Pancreas (tissue), 10 donors: Measurements from ENCODE around the gene PHF19. TPM values are rescaled to one million over a fixed set of nuclear protein-coding genes. Genes with fewer than 3 reads are reported as not detected.

Experiments
- ATAC-seq, 4 donors: fragments of 200-7000 bp; cut with Tn5 transposase; one replicate each; pipeline versions ENCODE4 v1.8.0 to v1.9.1; 2020; ENCODE audit warnings: mild to moderate bottlenecking in 4 of 4, moderate library complexity in 4 of 4
- DNase-seq, 6 donors: peaks; one replicate each; pipeline ENCODE4 v3.0.0-alpha.2; 2020
- FAIRE-seq: peaks from 2 replicates; lab custom pipeline; 2012; peaks lifted over from hg19 to GRCh38; lab: Jason Lieb, UNC
- H3K27ac ChIP-seq, 4 donors: fragments of 200-600 bp; sonication (generic); 1 replicate in 3 of 4; 2 replicates in 1 of 4; pipeline versions ENCODE4 v1.5.0 to v1.8.0; 2020
- H3K27me3 ChIP-seq, 4 donors: fragments of 200-600 bp; one replicate each; pipeline ENCODE4 v1.8.0; 2021
- H3K36me3 ChIP-seq, 3 donors: fragments of 200-600 bp; sonication (generic) in 1 of 3; one replicate each; pipeline versions ENCODE4 v1.5.0 to v1.8.0; 2020 to 2021
- H3K4me1 ChIP-seq, 3 donors: fragments of 200-600 bp; one replicate each; pipeline ENCODE4 v1.8.0; 2021
- H3K4me3 ChIP-seq, 4 donors: fragments of 200-600 bp; sonication (generic) in 2 of 4; one replicate each; pipeline versions ENCODE4 v1.5.0 to v1.8.0; 2020 to 2021
- H3K9me3 ChIP-seq, 4 donors: fragments of 200-600 bp; one replicate each; pipeline ENCODE4 v1.8.0; 2021
- WGBS, 2 donors: extraction: QIAGEN DNeasy Blood & Tissue Kit; methylation state at CpG; one replicate each; pipeline ENCODE4 v1.1.7; 2013; 5-methylcytosine and 5-hydroxymethylcytosine counted together
- intact Hi-C, 3 donors: fragments of 100-400 bp; cut with DNase I; formaldehyde crosslinking; loops; one replicate each; pipeline versions ENCODE4 v1.11.1 to v1.14.2; 2022
- polyA plus RNA-seq, 2 donors: library from polyadenylated mRNA; stranded (reverse); fragments of 200-250 nt; gene quantifications; one replicate each; pipeline ENCODE4 v1.2.3, GENCODE V29; 2013
- total RNA-seq, 6 donors: library from RNA; stranded (reverse); fragmentation: NEBNext Ultra II Directional in 4 of 6; extraction: Animal tissue kit (Norgen Biotek cat#: 25700) in 4 of 6; gene quantifications; one replicate each; pipeline versions ENCODE4 v1.2.1 to v1.2.4, GENCODE V29; 2021 to 2023
- TF ChIP-seq, protein P1 (sequence below), 4 donors: fragments of 200-600 bp; sonication (generic) in 3 of 4; IDR thresholded peaks; one replicate each; pipeline versions ENCODE4 v1.5.0 to v1.8.0; 2021; ENCODE audit warnings: antibody characterized with exemption in 4 of 4
- donor health status: healthy with polysubstance abuse.
- donor health status: DM: no; HTN: no; CAD: no; lungs with moderate emphysema.
- donor health status: DM: no; HTN: no; CAD: no.
- donor health status: control.
- donor health status: control.
- donor health status: Bipolar disorder and iron deficiency.
- donor health status: DM: yes; HTN: yes; CAD: no.
- donor health status: DM: no; HTN: no; CAD: no.
- donor health status: DM: no; HTN: no; CAD: no.
- donor health status: DM: yes; HTN: yes; CAD: no.

PHF19 gene
- total and polyA plus RNA-seq, 8 donors, result 2.2 to 7.4 (median 4.4) TPM

DNA sequence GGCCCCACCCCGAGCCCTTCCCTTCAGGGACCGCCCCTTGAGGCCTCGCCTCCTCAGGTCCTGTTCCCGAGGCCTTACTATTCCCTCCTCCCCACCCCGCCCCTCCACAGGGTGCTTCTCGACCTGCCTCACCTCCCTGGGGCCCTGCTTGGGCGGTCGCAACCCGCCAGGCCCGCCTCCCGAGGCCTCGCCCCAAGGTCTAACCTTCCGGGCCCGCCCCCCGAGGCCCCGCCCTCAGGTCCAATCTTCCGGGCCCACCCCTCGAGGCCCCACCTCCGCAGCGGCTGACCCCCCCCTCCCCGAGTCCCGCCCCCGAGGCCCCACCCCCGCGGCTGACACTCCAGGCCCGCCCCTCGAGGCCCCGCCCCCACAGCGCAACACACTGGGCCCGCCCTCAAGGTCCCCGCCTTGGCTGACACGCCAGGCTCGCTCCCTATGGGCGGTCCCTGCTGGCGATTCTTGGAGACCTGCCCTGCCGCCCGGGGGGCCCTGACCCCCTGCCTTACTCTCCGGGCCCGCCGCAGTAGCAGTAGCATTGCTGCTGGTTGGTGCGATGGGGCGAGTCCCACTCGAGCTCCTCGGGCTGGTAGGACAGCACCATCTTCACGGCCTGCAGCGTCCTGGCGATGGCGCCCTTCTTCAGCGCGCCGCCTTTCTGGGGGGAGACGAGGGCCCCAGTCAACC, 8.2 kb downstream of the PHF19 start:
- ATAC-seq (peak; percentile 93 to 97 (median 96)), DNase-seq (peak; percentile 99 to 100 (median 100)), FAIRE-seq (no peak)
- intact Hi-C loops, result no loop called here
- Histone ChIP-seq H3K9me3 (no peaks in the 10 kb centered on the region), H3K27me3 (no peaks in the 10 kb centered on the region), H3K4me3 (peak overlapping the region; percentile 24 to 57 (median 48)), H3K4me1 (peaks cover 0 to 3% (median 0%) of the 10 kb centered on the region in 3 donors), H3K36me3 (no peaks in the 10 kb centered on the region), H3K27ac (peak overlapping the region; percentile 68 to 83 (median 69))
- WGBS, 2 donors, result 2 to 3% methylated on average over 28 to 52 of the region's 52 CpGs
- TF ChIP-seq, protein P1, sequence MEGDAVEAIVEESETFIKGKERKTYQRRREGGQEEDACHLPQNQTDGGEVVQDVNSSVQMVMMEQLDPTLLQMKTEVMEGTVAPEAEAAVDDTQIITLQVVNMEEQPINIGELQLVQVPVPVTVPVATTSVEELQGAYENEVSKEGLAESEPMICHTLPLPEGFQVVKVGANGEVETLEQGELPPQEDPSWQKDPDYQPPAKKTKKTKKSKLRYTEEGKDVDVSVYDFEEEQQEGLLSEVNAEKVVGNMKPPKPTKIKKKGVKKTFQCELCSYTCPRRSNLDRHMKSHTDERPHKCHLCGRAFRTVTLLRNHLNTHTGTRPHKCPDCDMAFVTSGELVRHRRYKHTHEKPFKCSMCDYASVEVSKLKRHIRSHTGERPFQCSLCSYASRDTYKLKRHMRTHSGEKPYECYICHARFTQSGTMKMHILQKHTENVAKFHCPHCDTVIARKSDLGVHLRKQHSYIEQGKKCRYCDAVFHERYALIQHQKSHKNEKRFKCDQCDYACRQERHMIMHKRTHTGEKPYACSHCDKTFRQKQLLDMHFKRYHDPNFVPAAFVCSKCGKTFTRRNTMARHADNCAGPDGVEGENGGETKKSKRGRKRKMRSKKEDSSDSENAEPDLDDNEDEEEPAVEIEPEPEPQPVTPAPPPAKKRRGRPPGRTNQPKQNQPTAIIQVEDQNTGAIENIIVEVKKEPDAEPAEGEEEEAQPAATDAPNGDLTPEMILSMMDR (IDR thresholded peaks at IDR 0.05), result no peak

DNA sequence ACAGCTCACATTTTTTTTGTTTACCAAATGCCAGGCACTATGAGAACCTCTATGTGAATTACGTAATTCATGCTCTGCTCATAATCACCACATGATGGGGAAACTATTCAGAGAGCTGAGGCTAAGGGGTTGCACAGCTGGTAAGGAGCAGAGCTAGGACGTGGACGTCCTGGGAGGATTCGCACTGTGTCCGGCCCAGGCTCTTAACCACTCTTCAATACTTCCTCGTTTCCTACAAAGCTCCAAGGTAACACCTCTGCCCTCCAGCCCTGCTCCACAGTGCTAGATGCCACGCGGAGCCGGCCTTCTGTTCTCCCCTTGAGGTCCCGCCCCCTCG, 8.7 kb downstream of the PHF19 start:
- Histone ChIP-seq H3K27ac (peak overlapping the region; percentile 68 to 83 (median 69)), H3K4me3 (peak overlapping the region in 2 of 4 donors; percentile 26 to 57), H3K27me3 (no peaks in the 10 kb centered on the region), H3K36me3 (no peaks in the 10 kb centered on the region), H3K4me1 (peaks cover 0 to 3% (median 0%) of the 10 kb centered on the region in 3 donors), H3K9me3 (no peaks in the 10 kb centered on the region)
- TF ChIP-seq, protein P1 (IDR thresholded peaks at IDR 0.05), result no peak
- intact Hi-C loops, result no loop called here
- 3 to 6% methylated on average over 11 of the region's 11 CpGs for WGBS, 2 donors
- no peak for FAIRE-seq
- peak; percentile 19 to 52 (median 33) for ATAC-seq
- no peak for DNase-seq

DNA sequence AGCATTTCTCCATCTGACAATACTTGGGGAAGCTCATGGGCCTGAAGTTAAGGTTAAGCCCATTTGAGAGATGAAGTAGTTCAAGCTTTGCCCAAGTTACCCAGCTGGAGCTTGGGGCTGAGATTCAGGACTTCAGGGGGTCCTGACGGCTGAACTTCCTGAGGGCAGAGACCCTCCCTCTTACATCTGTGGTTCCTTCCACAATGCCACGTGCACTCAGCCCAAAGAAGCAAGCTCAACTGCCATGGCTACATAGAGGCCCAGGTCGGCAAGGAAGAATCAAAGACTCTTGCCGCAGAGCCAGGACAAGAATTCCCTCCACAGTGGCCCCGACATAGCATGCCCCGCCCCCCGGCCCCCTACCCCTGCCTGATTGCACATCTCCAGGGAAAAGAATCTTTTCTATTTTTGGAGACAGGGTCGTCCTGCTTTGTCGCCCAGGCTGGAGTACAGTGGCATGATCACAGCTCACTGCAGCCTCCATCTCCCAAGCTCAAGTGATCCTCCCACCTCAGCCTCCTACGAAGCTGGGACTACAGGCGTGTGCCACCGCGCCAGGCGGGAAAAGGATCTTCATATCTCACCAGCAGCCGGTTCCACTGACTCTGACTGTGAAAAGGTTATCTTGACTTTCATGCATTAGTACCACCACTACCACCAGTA, 9.2 kb downstream of the PHF19 start:
- Histone ChIP-seq H3K4me3 (peak overlapping the region in 2 of 4 donors; percentile 26 to 57), H3K4me1 (peaks cover 0 to 3% (median 0%) of the 10 kb centered on the region in 3 donors), H3K27me3 (no peaks in the 10 kb centered on the region), H3K27ac (peak overlapping the region; percentile 68 to 83 (median 69)), H3K9me3 (no peaks in the 10 kb centered on the region), H3K36me3 (no peaks in the 10 kb centered on the region)
- FAIRE-seq, result no peak
- DNase-seq, result peak in 1 of 6 donors; percentile 36
- WGBS, 2 donors, result 83 to 84% methylated on average over 15 of the region's 15 CpGs
- TF ChIP-seq, protein P1 (IDR thresholded peaks at IDR 0.05), result no peak
- intact Hi-C loops, result no loop called here
- no peak for ATAC-seq

DNA sequence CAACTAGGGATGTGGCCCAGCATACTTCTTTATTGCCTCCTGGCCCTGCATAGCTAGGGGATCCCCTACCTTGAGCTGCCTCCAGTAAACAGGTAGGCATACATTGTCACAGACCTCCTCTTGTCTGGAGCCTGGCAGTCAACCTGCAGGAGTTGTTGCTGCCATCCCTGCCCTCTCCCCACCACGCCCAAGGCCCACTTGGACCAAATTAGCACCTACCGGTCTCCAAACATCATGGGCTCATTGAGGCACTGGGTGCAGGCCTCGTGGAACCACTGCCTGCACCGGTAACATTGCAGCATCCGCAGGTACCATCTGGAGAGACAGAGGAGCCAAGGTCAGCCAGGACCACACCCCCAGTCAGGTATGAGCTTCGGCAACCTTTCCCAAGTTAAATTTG, 10.3 kb downstream of the PHF19 start:
- Histone ChIP-seq H3K4me3 (no peak overlapping the region), H3K27ac (no peak overlapping the region), H3K36me3 (no peaks in the 10 kb centered on the region), H3K4me1 (peaks cover 0 to 3% (median 0%) of the 10 kb centered on the region in 3 donors), H3K27me3 (no peaks in the 10 kb centered on the region), H3K9me3 (no peaks in the 10 kb centered on the region)
- TF ChIP-seq, protein P1 (IDR thresholded peaks at IDR 0.05), result no peak
- no peak for FAIRE-seq
- no peak for DNase-seq
- 87 to 96% methylated on average over 6 of the region's 6 CpGs for WGBS, 2 donors
- intact Hi-C loops, result no loop called here
- ATAC-seq, result no peak

DNA sequence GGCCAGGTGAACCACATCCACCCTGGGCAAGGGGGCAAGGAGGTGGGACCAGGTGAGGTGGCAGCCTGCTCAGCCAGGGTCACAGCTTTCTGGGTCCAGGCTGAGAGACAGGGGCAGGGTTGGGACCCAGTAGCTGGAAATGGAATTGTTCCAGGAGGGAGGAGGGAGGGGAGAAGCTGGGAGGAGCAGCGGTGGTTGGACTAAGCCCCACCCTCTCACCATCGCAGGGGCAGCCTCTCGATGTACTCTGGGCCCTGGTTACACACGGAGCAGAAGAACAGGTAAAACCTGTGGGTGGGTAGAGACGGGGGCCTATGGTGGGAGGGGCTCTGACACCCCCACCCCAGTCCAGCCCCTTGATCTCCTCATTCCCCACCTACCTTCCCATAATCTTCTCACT, 11.2 kb downstream of the PHF19 start:
- no peak for ATAC-seq
- peaks cover 0 to 3% (median 0%) of the 10 kb centered on the region in 3 donors for H3K4me1 ChIP-seq
- no peak for FAIRE-seq
- no peaks in the 10 kb centered on the region for H3K36me3 ChIP-seq
- TF ChIP-seq, protein P1 (IDR thresholded peaks at IDR 0.05), result no peak
- no peak overlapping the region for H3K4me3 ChIP-seq
- intact Hi-C loops, result no loop called here
- no peak for DNase-seq
- WGBS, 2 donors, result 61 to 73% methylated on average over 5 of the region's 5 CpGs
- no peak overlapping the region for H3K27ac ChIP-seq
- H3K9me3 ChIP-seq, result no peaks in the 10 kb centered on the region
- no peaks in the 10 kb centered on the region for H3K27me3 ChIP-seq
